Endothelial cell of umbilical vein (primary cell): ENCODE data around the gene DOLPP1. TPM values are rescaled to one million over a fixed set of nuclear protein-coding genes. Genes with fewer than 3 reads are reported as not detected.

Source experiments
- BruUV-seq: library from RNA; stranded (reverse); fragments of 400-500 nt; replicated peaks from 2 replicates; lab custom pipeline; 2021; lab: Mats Ljungman, UMichigan
- CTCF ChIA-PET: fragments of 300-600, 350-600 bp; sonication (Branson Sonifier 250); formaldehyde crosslinking; loops from one replicate; lab custom pipeline; 2021; ENCODE audit warnings: antibody characterized with exemption, inconsistent platforms; lab: Charles Lee
- POLR2A ChIA-PET: fragments of 300-600, 350-600 bp; sonication (Branson Sonifier 250); formaldehyde crosslinking; loops from one replicate; lab custom pipeline; 2021; ENCODE audit warnings: antibody characterized with exemption, inconsistent platforms; lab: Charles Lee
- DNase-seq: peaks from one replicate; pipeline ENCODE4 v3.0.0-alpha.2; 2011; ENCODE audit warnings: low read depth, low spot score
- FAIRE-seq: peaks from 2 replicates; lab custom pipeline; 2011; peaks lifted over from hg19 to GRCh38; lab: Jason Lieb, UNC
- H2AFZ ChIP-seq: 2 replicates; pipeline ENCODE4 v1.6.0; 2012; ENCODE audit warnings: low read depth, low read length, control low read depth, inconsistent platforms
- H3K27ac ChIP-seq: 2 replicates; pipeline ENCODE4 v1.5.1; 2011; ENCODE audit warnings: low read depth, mild to moderate bottlenecking, control low read depth, low read length, moderate library complexity; ENCODE audit not compliant: insufficient read depth
- H3K27me3 ChIP-seq, 2 experiments: 2 replicates each; pipeline versions ENCODE4 v1.6.0 to v1.6.1; 2011; ENCODE audit warnings: low read length in 2 of 2, mixed read lengths in 1 of 2; ENCODE audit not compliant: control insufficient read depth in 2 of 2, insufficient read depth in 2 of 2
- H3K36me3 ChIP-seq, 2 experiments: 2 replicates in 1 of 2; 3 replicates in 1 of 2; pipeline ENCODE4 v1.5.1; 2011; ENCODE audit warnings: low read length in 2 of 2, mild to moderate bottlenecking in 1 of 2, moderate library complexity in 1 of 2; ENCODE audit not compliant: control insufficient read depth in 2 of 2, insufficient read depth in 2 of 2; ENCODE audit errors: extremely low read depth in 1 of 2
- H3K4me1 ChIP-seq: 3 replicates; pipeline ENCODE4 v1.5.1; 2011; ENCODE audit warnings: mild to moderate bottlenecking, low read length; ENCODE audit not compliant: control insufficient read depth, insufficient read depth; ENCODE audit errors: extremely low read depth
- H3K4me2 ChIP-seq: 2 replicates; pipeline ENCODE4 v1.6.1; 2011; ENCODE audit warnings: low read length, control low read depth, mixed read lengths; ENCODE audit not compliant: insufficient read depth
- H3K4me3 ChIP-seq, 3 experiments: fragments of 200-600 bp in 1 of 3; sonication (generic), shearing (Covaris generic) in 1 of 3; replicated peaks in 1 of 3; 2 replicates each; pipeline ENCODE4 v1.5.1; 2011 to 2016; ENCODE audit warnings: control low read depth in 3 of 3, low read length in 3 of 3, mild to moderate bottlenecking in 2 of 3, inconsistent platforms in 1 of 3, low read depth in 1 of 3, moderate library complexity in 1 of 3; ENCODE audit not compliant: insufficient read depth in 1 of 3
- H3K79me2 ChIP-seq: 2 replicates; pipeline ENCODE4 v1.6.0; 2012; ENCODE audit warnings: low read length, inconsistent platforms; ENCODE audit not compliant: control insufficient read depth, insufficient read depth
- H3K9ac ChIP-seq: replicated peaks from 2 replicates; pipeline ENCODE3; 2011; ENCODE audit warnings: low read length, control low read depth; ENCODE audit not compliant: insufficient read depth; ENCODE audit errors: extremely low read depth
- H3K9me1 ChIP-seq: replicated peaks from 3 replicates; pipeline ENCODE4 v1.6.0; 2011; ENCODE audit warnings: mild to moderate bottlenecking, low read length; ENCODE audit not compliant: control insufficient read depth, insufficient read depth; ENCODE audit errors: extremely low read depth
- H3K9me3 ChIP-seq: replicated peaks from 2 replicates; pipeline ENCODE4 v1.5.1; 2012; ENCODE audit warnings: low read length, inconsistent platforms; ENCODE audit not compliant: control insufficient read depth, insufficient read depth
- H4K20me1 ChIP-seq: replicated peaks from 2 replicates; pipeline ENCODE3; 2011; ENCODE audit warnings: mild to moderate bottlenecking, low read length; ENCODE audit not compliant: control insufficient read depth, insufficient read depth; ENCODE audit errors: extremely low read depth
- FOS ChIP-seq: IDR thresholded peaks from 2 replicates; pipeline ENCODE4 v1.6.1; 2011; ENCODE audit warnings: mild to moderate bottlenecking, low read length, moderate library complexity, borderline replicate concordance; ENCODE audit not compliant: insufficient read depth
- JUN ChIP-seq: IDR thresholded peaks from 2 replicates; pipeline ENCODE4 v1.6.1; 2011; ENCODE audit warnings: borderline replicate concordance, low read depth; ENCODE audit not compliant: insufficient read length, insufficient read depth
- POLR2AphosphoS5 ChIP-seq: IDR thresholded peaks from 2 replicates; pipeline ENCODE4 v1.6.1; 2012; ENCODE audit warnings: low read depth, mild to moderate bottlenecking, control low read depth, low read length, moderate library complexity; ENCODE audit not compliant: insufficient read depth
- dilution Hi-C: fragments of 300-500 bp; cut with MboI; formaldehyde crosslinking; loops from one replicate; pipeline ENCODE4 v1.15.0; 2019; ENCODE audit warnings: low sequenced_read_pairs; ENCODE audit not compliant: extremely low pct_ligation_motif_present
- intact Hi-C: fragments of 100-400 bp; cut with micrococcal nuclease; formaldehyde crosslinking; loops from one replicate; pipeline ENCODE4 v1.10.0; 2022
- polyA plus RNA-seq, 4 experiments: library from polyadenylated mRNA; depleted of rRNA in 3 of 4; stranded (reverse) in 3 of 4; unstranded in 1 of 4; fragments of >200 nt; gene quantifications; 2 replicates each; pipeline versions ENCODE4 v1.2.1 to v1.2.3, GENCODE V29; 2011 to 2012; ENCODE audit warnings: missing spikeins in 1 of 4
- total RNA-seq: library from RNA; stranded (reverse); gene quantifications from 2 replicates; pipeline ENCODE4 v1.2.3, GENCODE V29; 2021
- TF ChIP-seq, protein P1 (sequence below), 2 donors: IDR thresholded peaks; 1 replicate in 1 of 2; 2 replicates in 1 of 2; pipeline ENCODE4 v1.5.1; 2011; ENCODE audit warnings: low read length in 2 of 2, mild to moderate bottlenecking in 2 of 2, moderate library complexity in 2 of 2, control low read depth in 1 of 2, inconsistent platforms in 1 of 2, low read depth in 1 of 2; ENCODE audit not compliant: insufficient read depth in 1 of 2; ENCODE audit errors: extremely low read depth in 1 of 2

The DOLPP1 gene
- total and polyA plus RNA-seq, 2 donors (not counting 3 experiments of a cell fraction or from before 2014, with no cell fraction given) = 17.7 to 28.3 TPM

DNA sequence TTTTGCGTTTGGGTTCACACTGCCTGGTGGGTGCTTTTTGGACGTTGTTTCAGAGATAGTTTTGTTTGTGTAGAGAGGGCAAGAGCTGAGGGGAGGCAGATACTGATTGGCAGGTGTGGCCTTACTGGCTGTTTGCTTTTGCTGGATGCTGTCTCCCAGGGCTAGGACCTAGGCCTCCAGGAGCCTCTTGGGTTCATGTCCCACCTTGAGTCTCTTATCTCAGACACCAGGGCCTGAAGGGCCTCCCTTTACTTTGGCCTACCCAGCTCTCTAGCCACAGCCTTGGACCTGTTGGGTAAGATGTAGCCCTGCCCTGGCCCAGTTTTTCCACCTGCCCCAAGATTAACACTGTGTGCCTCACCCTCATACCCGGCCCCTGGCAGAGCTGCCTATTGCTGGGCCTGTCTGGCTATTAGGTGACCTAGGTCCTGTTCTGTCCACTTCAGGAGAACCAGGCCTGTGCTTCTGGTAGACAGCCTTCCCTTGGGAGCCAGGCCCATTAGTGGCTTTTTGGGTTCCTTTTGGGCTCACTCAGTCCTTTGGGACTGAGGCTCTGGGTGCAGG, 43.7 kb downstream of the DOLPP1 start:
- FAIRE-seq = no peak
- Histone ChIP-seq H3K4me2 (no peak overlapping the region), H3K9ac (no peak overlapping the region), H3K4me1 (peaks cover 16% of the 10 kb centered on the region), H3K27me3 (no peaks in the 10 kb centered on the region), H3K36me3 (peaks cover 2 to 31% of the 10 kb centered on the region in 2 experiments), H3K9me3 (no peaks in the 10 kb centered on the region), H2AFZ (no peak overlapping the region), H4K20me1 (no peaks in the 10 kb centered on the region), H3K79me2 (peaks cover 6% of the 10 kb centered on the region), H3K4me3 (no peak overlapping the region), H3K27ac (no peak overlapping the region), H3K9me1 (no peaks in the 10 kb centered on the region)
- no peak for DNase-seq
- CTCF ChIA-PET = interaction anchor here (12.6 kb wide), 1 partner anchor 498 kb away, joined by 232 read pairs; the partner anchor contains the start of genes C9orf50 and NTMT1
- POLR2A ChIA-PET = no interaction called here
- dilution Hi-C loops = no loop called here
- BruUV-seq = no TSS peak
- intact Hi-C loops = no loop called here
- TF ChIP-seq POLR2AphosphoS5 = no peak
- no peak for TF ChIP-seq FOS
- TF ChIP-seq, protein P1, sequence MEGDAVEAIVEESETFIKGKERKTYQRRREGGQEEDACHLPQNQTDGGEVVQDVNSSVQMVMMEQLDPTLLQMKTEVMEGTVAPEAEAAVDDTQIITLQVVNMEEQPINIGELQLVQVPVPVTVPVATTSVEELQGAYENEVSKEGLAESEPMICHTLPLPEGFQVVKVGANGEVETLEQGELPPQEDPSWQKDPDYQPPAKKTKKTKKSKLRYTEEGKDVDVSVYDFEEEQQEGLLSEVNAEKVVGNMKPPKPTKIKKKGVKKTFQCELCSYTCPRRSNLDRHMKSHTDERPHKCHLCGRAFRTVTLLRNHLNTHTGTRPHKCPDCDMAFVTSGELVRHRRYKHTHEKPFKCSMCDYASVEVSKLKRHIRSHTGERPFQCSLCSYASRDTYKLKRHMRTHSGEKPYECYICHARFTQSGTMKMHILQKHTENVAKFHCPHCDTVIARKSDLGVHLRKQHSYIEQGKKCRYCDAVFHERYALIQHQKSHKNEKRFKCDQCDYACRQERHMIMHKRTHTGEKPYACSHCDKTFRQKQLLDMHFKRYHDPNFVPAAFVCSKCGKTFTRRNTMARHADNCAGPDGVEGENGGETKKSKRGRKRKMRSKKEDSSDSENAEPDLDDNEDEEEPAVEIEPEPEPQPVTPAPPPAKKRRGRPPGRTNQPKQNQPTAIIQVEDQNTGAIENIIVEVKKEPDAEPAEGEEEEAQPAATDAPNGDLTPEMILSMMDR (IDR thresholded peaks at IDR 0.05; ENCODE audit: extremely low read depth in 1 of 2, insufficient read depth in 1 of 2, low read depth in 1 of 2, low read length in 2 of 2) = no peak

DNA sequence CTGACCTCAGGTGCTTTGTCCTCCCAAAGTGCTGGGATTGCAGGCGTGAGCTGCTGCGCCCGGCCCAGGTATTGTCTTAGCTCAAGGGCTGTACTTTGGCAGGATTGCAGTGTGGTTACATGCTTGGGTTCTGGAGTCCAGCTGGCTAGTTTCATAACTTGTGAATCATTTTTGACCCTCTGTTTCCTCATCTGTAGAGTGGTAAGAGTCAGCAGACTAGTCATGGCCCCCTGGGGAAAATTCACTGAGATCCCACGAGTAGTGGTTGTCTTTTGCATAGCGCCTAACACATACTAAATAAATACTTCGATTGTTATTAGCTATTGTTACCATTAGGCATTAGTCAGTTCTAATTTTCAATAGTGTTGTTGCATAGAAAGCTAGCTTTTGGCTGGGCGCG, 44.6 kb downstream of the DOLPP1 start:
- H4K20me1 ChIP-seq = no peaks in the 10 kb centered on the region
- DNase-seq (no peak), FAIRE-seq (no peak)
- no peaks in the 10 kb centered on the region for H3K9me1 ChIP-seq
- no peaks in the 10 kb centered on the region for H3K27me3 ChIP-seq
- peaks cover 6% of the 10 kb centered on the region for H3K79me2 ChIP-seq
- ChIA-PET POLR2A (no interaction called here), CTCF (interaction anchor here (0.9 to 12.6 kb wide), 3 partner anchors 11 to 498 kb away, joined by 3 to 232 read pairs (median 3); partner anchors contain the start of genes C9orf50 and NTMT1)
- H3K36me3 ChIP-seq = peaks cover 2 to 35% of the 10 kb centered on the region in 2 experiments
- no peaks in the 10 kb centered on the region for H3K9me3 ChIP-seq
- no TSS peak for BruUV-seq
- dilution Hi-C loops (no loop called here), intact Hi-C loops (no loop called here)
- H3K4me1 ChIP-seq = peaks cover 16% of the 10 kb centered on the region
- no peak overlapping the region for H3K9ac ChIP-seq
- no peak overlapping the region for H2AFZ ChIP-seq
- H3K27ac ChIP-seq = no peak overlapping the region
- H3K4me2 ChIP-seq = no peak overlapping the region
- no peak for TF ChIP-seq JUN
- H3K4me3 ChIP-seq = no peak overlapping the region
